Measurements from ENCODE around the gene RCN1.
"Not testable (repeated sequence)": the region's sequence is repeated elsewhere in the genome, so short reads cannot be mapped to it uniquely, and the experiment has no call there.

Gene RCN1

DNA sequence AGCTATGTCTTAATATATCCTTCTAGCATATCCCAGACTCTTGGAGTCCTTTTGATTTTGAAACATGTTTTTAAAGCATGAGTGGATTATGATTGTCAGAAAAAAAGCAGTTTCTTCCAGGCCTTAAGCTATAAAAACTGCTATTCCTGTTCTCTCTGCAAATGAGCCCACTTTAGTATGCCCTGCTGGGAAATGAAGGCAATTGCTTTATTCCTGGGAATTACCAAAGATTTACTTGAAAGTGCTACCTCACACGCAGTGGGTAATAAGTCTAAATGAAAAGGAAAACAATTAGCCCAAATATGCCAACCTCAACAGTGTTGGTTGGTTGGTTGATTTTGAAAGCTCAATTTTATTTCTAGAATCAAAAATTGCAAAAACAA lies 17.2 kb upstream of the RCN1 start:
- FAIRE-seq (no peak), DNase-seq (ENCODE audit: low spot score) (no peak)

DNA sequence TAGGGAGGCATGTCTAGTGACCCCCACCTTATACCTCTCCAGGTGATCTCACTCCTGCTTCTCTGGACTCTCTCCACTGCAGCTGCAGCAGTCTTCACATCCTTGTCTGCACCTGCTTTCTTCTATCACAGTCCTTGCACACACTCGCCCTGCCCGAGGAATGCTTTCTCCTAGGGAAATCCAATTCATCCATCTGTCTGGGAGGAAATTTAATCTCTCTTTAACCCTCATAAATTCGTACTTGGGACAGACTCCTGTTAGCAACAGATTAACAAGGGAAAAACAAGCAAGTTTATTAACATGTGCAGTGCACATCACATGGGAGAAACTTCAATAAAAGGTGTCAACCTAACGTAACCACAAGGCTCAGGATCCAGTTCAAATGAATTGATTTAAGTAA lies 11.3 kb upstream of the RCN1 start:
- DNase-seq (ENCODE audit: low spot score): no peak
- no peak for FAIRE-seq

DNA sequence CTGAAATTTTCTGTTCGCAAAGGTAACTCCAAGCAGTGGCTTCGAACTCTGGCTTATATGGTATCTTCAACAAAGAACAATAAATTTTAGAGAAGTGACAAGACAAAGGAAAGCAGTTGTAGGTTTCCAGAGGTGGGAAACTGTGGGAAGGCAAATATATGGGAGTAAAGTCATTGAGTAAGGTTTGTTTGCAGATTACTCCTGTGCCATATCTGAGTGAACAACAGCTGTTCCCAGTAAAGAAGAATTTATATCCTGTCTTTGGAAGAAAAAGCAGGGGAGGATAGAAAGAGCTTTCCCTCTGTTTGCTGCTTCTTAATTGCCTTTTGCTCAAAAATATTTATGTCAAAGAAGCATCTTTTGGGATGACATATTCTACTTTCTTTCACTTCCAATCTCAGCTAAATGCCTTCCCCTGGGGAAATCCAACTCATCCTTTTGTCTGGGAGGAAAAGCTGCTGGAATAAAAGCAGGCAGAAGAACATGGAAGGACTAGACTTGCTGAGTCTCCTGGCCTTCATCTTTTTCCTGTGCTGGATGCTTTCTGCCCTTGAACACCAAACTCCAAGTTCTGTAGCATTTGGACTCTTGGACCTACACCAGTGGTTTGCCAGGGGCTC lies 10.4 kb upstream of the RCN1 start:
- FAIRE-seq (no peak), DNase-seq (ENCODE audit: low spot score) (no peak)

DNA sequence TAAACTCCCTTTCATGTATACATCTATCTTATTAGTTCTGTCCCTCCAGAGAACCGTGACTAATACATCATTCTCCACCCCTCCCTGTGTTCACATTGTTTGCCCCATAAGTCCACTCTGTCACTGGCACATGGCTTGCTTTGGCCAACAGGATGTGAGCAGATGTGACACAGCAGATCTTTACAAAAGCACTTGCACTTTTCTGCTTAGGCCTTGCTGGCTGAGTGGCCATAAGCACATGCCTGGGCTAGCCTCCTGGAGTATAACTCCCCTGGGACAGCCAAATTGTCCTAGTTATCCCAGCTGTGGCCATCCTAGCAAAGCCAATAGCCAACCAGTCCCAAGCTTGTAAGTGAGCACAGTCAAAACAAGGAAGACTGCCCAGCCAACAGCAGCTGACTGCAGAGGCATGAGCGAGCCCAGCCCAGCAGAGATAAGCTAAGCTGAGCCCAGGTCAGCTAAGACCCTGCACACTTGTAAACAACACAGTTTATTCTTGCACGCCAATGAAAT lies 9.7 kb upstream of the RCN1 start:
- no peak for FAIRE-seq
- no peak for DNase-seq (ENCODE audit: low spot score)

DNA sequence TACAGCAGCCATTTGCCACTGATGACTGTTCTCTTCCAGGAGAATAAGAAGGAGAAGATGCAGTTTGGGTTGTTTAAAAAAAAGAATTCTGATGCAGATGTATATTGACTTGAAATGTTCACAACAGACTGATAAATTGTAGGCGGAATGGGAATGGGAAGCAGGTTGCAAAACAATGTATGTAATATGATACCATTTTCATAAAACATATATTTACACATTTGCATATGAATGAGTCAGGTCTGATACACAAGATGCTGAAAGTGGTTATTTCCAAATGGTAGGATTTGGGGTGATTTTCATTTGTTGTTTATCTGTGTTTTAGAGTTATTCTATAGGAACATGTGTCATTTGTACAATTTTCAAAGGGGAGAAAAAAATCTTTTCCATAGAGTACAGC lies 9.0 kb upstream of the RCN1 start:
- DNase-seq (ENCODE audit: low spot score) (no peak), FAIRE-seq (no peak)

DNA sequence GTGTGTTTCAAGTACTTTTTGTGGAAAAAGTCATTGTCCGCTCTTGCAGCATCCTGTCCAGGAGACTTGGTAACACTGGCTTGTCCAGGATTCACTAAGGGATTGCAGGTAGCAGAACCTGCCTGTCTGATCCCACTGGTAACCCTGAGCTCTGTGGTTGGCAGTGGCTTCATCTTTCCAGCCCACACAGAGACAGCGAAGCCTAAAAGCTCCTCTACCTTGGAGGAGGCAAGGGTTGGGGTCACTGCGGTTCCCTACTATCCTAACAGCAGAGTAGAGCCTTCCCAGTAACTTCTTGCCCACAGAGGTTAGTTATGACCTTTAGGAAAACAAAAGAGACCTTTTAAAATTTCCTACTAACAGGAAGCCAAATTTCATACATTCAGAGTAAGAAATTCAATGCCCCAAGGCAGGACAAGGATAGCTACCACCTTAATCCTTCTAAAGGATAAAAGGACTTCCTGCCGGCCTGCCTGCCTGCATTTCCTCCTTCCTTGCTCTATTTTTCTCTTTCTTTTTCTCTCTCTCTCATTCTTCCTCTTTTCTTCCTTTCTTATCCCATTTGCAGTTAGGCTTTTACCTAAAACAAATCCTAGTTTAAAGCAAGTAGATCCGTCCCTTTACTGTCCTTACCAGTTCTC lies 8.4 kb upstream of the RCN1 start:
- FAIRE-seq (no peak), DNase-seq (ENCODE audit: low spot score) (no peak)

DNA sequence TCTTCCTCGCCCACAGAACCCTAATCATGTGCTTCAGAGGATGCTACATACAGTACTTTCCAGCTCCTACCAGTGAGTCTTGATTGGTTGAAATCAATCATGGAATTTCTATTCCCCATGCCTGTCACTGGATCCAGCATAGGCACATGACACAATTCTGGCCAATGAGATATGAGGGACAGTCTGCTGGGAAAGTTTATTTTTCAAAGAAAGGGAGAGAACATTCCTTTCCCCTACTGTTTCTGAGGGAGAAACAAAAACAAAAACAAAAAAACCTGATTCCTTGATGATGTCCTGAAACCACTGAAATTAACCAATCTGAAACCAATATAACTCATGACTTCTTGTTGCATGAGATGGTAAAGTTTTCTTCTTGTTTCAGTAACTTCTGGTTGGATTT lies 3.3 kb upstream of the RCN1 start:
- DNase-seq (ENCODE audit: low spot score) (peak; percentile 23), FAIRE-seq (no peak)

DNA sequence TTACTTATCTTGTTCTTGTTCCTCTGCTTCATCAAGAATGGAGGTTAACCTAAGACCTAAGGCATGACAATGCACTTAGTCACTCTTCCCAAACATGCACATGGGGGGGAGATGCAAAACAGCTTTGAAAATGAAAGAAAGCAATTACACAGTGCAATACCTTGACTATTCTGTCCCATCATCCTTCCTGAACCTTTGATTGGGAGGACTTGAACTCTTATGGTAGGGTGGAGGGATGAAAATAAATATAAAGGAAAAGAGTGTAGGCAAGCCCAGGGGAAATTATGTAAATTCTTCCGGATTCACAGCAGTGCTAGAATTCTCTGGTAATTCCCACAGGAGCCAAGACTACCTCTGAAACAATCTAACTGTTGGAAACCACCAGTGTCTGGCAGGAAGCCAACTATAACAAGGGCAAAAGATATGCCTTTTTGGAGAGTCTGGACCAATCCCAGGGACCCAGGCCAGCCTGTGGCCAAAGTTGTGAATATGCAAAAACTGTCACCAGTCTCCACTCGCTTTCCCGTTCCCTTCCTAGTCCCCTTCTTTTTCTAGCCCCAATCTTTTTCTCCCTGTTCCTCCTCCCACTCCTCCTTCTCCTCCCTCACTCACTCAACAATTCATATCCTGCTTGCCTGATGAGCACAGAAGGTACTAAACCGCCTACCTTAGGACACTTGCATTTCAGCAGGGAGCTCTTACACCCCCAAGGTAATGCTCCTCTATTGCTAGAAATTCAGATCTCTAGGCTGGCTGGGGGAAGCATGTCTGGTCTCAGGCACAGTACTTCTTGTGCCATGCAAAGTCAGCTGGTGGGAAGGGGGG lies 2.5 kb upstream of the RCN1 start:
- FAIRE-seq (peak; percentile 69), DNase-seq (ENCODE audit: low spot score) (peak; percentile 76)

DNA sequence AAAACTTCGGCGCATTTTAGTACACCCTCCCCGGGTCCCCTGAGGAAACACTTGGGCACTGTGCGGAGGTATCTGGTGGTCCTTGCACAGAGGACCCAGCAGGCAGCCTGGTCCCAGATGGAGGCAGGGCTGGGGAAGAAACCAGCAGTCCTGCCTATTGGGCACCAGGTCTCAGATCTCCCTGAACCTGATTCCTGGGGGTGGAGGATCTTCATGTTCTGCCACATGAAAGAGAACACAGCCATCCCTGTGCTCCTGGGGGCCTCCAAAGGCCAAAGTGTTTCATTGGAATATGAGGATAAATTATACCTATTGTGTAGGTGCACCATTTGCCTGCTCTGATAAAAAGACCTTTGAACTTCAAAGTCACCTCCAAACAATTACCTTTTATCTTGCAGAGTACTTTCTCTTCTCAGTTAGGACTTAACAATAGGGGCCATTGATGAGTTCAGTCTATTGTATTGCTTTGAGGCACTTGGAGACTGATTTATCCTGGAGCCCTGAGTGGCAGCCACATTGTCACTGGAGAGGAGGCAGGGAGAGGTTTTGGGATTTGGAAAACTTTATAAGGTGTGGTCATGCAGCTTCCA lies 1.8 kb downstream of the RCN1 start:
- DNase-seq (ENCODE audit: low spot score): no peak
- no peak for FAIRE-seq

DNA sequence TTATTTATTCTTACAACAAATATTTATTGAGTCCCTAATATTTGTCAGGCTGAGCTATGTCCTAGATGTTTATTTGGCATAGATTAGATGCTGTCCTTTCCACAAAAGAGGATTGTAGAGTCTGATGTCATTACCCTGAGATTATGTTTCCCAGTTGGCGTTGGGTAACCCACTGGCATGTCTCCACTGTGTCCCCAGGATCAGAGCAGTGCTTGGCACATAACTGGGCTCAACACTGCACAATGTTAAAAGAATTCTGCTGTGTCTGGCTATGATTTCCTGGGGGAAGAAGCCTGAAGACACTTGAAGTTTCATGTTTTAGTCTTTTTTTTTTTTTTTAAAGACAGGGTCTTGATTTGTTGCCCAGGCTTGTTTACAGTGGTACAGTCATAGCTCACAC lies 4.0 kb downstream of the RCN1 start:
- DNase-seq (ENCODE audit: low spot score) (no peak), FAIRE-seq (no peak)

DNA sequence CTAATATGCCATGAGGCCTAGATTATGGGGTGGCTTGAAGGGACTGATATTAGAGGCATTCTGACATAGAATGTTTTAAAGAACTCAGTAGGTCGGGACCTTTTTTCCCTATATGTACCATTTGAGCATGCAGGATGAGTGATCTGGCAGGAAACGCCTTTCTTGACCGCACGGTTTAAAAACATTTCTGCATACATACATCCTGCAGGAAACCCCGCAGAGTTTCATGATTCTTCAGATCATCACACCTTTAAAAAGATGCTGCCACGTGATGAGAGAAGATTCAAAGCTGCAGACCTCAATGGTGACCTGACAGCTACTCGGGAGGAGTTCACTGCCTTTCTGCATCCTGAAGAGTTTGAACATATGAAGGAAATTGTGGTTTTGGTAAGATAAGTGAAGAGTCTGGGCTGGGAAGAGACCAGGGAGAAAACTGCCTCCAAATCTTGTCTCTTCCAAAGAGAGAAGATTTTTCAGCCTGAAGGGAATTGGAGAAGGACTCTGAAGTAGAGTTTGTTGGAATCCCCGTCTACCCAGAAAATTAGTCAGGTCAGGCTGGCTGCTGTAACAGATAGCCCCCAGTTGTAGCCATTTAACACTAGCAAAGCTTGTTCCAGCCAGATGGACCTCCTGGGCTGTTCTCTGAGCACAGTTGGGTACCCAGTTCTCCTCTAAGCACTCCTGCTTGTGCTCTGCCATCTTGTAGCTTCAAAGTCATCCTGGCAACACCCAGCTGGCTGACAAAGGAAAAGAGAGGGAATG lies 7.4 kb downstream of the RCN1 start:
- DNase-seq (ENCODE audit: low spot score) (no peak), FAIRE-seq (no peak)

DNA sequence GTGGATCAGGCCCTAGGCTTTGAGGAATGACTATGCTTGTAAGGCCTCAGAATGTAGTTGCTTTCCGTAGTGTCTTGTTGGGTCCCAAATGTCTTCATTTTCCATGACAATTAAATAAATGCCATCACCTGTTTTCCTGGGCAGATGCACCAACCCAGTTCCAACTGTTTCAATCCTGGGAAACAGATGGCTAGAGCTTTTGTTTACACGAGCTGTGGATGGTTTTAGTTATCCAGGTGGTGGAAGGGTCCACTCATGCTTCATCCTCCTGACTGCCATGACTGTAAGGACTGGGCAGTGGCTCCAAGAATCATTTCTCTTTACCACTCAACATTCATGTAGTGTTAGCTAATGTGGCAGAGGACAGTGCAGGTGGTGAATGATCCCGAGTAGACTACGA lies 8.6 kb downstream of the RCN1 start:
- no peak for FAIRE-seq
- DNase-seq (ENCODE audit: low spot score): no peak

DNA sequence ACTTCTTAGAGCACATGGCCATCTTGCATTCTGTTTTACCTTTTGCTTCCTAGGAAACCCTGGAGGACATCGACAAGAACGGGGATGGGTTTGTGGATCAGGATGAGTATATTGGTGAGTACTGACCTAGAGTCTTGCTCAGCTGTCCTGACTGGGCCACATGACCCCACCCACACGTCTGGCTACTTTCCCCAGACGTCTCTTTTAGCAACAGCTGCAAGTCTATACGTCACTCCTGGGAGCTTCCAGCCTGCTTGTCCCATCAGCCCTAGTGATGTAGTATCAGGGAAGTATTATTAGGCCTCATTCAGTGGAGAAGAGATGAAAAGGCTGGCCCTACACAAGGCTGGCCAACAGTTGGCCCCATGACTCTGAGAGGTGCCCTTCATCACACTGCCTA lies 9.6 kb downstream of the RCN1 start:
- no peak for FAIRE-seq

DNA sequence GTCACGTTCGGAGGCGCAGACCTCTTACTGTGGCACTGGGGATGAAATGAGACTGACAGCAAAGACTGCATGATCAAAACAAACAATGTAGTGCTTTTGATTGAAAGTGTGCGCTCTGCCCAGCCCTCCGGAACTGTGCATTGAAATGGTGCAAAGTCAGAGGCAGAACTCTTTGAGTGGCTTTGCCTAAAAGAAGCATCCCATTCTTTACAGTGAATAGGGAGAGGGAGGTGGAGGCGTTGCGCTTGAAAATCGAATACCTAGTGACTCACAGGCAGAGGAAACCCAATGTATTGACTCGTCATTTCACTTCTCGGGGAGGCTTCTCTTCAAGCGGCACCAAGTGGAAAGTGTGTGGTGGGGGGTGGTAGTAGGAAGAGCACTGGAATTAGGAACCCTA lies 10.9 kb downstream of the RCN1 start:
- FAIRE-seq: no peak
- no peak for DNase-seq (ENCODE audit: low spot score)

More for the DNA sequence above, 9.6 kb downstream of the RCN1 start:
- DNase-seq (ENCODE audit: low spot score): no peak

DNA sequence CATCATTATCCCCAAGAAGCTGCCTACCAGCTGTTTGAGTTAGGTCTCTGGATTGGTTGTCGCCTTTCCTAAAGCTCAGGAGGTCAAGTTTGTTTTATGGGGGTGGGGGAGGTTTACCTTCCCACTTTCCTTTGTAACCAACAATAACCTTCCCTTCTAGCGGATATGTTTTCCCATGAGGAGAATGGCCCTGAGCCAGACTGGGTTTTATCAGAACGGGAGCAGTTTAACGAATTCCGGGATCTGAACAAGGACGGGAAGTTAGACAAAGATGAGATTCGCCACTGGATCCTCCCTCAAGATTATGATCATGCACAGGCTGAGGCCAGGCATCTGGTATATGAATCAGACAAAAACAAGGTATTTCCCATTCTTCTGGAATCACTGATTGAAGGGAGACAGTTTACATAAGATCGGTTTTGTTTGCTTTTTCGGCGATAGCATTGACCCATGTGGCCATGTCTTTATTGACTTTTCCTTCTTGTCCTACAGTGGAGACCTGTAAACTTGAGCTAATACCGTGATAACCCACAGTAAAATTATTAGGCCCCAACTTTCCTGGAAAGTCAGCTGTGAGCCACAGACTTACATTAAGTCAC lies 12.3 kb downstream of the RCN1 start:
- not testable (repeated sequence) for FAIRE-seq; DNase-seq (ENCODE audit: low spot score)

DNA sequence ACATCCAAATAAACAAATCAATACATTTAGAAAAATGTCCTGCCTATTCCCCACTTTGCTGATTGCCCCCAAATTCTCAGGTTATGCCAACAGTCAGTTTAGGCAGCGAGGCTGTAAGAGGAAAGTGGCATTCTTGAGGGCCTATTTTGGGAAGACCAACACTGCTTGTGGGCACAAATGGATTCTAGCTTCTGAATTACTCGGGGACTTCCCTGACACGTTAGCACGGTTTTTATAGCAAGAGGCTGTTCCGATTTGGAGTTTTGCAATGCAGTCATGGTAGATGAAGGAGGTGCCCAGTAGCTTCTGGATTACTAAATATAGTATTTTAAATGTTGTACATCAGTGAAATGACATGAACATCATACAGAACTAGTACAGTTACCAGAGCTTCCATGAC lies 13.1 kb downstream of the RCN1 start:
- DNase-seq (ENCODE audit: low spot score): no peak
- FAIRE-seq: no peak

DNA sequence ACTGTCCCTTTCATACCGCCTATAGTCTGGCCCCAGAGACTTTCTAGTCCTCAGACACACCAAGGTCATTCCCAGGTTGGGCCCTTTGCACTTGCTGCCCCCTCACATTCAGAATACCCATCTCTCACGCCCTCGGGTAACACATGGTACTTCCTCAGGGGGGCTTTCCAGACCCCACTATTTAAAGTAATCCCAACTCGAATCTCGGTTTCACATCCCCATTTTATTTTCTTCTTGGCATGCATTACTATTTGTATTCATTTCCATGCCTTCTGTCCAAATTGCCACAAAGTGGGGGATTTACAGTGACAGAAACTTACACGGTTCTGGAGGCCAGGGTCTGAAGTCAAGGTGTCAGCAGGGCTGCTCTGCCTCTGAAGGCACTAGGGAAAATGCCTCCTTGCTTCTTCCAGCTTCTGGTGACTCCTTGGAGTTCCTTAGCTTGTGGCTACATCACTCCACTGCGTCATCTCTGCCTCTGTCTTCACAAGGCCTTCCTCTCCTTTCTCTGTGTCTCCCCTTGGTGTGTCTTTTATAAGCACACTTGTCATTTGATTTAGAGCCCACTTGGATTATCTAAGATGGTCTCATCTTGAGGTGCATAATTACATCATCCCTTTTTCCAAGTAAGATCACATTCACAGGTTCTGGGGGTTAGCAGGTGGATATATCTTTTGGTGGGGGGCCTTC lies 15.1 kb downstream of the RCN1 start:
- DNase-seq (ENCODE audit: low spot score) (no peak), FAIRE-seq (no peak)

DNA sequence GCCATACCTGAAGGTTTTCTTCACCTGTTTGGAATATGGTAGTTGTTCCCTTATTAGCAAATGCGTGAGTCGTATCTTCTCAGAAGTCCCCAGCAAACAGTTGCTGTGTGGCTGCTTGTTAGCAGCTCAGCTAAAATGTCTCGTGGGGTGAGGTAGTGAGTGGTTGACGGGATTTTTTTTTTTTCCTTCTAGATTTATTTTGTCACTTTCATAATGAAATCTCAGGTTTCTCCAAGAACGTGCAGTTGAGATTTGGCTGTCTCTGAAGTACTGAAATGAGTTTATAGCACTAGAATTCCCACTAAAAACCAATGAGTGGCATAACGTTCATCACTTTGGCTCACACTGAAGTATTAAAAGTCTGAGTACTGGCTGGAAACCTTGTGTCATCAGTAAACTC lies 16.8 kb downstream of the RCN1 start:
- FAIRE-seq (no peak), DNase-seq (ENCODE audit: low spot score) (no peak)

DNA sequence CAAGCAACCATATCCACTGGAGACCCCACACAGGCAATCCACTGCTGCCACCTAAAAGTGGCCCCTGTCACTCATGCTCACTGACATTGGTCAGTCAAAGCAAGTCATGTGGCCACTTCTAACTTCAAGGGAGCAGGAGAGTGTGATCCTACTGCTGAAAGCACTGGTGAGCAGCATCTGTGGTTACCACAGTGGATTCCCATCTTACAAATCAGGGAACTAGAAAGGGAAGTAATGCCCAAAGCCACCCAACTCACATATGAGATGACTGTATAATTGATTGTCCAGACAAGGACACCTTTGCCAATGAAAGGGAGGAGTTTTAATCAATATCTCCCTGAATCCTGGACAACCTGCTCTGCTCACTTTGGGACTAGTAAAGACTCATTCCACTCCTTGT lies 17.7 kb downstream of the RCN1 start:
- no peak for FAIRE-seq
- no peak for DNase-seq (ENCODE audit: low spot score)

DNA sequence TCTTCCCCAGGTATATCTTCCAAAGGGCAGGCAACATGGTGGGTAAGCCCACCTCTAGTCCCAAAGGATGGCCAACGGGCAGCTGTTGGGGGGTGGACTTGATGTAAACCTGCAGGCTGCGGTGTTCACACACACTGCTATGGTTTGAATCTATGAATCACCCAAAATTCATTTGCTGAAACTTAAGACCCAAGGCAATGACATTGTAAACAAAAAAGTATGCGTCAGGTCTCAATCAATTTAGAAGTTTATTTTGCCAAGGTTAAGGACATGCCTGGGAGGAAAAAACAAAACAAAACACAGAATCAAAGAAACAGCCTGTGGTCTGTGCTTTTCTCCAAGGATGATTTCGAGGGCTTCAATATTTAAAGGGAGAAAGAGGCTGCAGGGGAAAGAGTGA lies 18.3 kb downstream of the RCN1 start:
- no peak for FAIRE-seq
- DNase-seq (ENCODE audit: low spot score): no peak
